Left renal cortex interstitium (tissue), 4 donors: ENCODE data around the gene TET2. TPM values are rescaled to one million over a fixed set of nuclear protein-coding genes. Genes with fewer than 3 reads are reported as not detected.
"Not testable (repeated sequence)": the region's sequence is repeated elsewhere in the genome, so short reads cannot be mapped to it uniquely, and the experiment has no call there.

Experiments
- DNase-seq, 4 donors: peaks; one replicate each; pipeline ENCODE4 v3.0.0-alpha.2; 2013; ENCODE audit warnings: low read depth in 4 of 4, low spot score in 2 of 4, missing footprints in 1 of 4
- polyA plus RNA-seq, 4 donors: library from polyadenylated mRNA; unstranded; fragments of 120-200 nt; gene quantifications; one replicate each; pipeline ENCODE4 v1.2.1, GENCODE V29; 2013; ENCODE audit not compliant: insufficient read length in 4 of 4

TET2 gene
- polyA plus RNA-seq, 4 donors = 19.1 to 27.6 (median 25.0) TPM

DNA sequence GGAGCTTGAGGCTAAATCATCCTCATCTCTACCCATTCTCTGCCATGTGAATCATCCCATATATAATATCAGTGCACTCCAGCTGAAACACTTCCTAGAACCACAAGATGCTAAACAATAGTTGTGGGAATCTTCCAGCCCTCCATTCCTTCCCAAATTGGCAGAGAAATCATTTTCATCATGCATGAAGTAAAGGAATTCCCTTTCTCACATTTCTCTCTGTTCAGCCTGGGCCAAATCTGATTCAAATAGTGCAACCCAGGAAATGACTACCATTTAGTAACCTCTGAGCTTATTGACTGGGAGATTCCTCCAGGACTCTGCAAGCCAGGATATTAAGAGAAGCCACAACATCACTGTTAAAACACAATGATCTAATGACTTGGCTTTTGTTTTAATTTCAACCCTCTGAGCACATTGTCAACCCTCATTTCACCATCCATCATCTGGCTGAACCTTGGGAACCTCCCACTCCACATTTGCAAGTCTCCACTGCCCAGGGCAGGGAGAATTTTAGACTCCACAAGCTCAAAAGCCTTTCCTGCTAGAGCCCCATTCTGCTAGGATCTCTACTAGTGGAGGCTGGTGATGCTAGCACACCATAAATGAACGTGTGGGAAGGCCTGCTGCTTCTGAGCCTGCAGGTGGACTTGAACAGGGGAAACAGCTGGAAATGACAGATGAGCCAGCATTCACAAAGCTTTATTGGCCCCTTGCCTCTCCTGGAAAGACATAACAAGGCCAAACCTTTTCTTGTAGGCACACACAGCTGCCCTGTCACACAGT, 133.9 kb downstream of the TET2 start:
- no peak for DNase-seq

DNA sequence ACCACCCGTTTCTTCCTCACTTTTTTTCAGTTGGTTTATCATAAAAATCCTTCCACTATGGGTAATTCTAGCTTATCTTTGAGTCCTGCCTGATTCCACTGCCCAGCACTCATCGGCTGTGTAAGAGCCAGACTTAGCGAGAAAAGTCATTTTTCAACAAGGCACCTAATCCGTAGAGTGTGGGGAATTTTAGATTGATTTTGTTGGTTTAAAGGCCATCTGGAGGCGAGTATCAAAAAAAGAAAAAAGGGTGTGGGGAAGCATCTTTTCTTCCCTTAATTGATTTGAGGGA, 134.4 kb downstream of the TET2 start:
- no peak for DNase-seq

DNA sequence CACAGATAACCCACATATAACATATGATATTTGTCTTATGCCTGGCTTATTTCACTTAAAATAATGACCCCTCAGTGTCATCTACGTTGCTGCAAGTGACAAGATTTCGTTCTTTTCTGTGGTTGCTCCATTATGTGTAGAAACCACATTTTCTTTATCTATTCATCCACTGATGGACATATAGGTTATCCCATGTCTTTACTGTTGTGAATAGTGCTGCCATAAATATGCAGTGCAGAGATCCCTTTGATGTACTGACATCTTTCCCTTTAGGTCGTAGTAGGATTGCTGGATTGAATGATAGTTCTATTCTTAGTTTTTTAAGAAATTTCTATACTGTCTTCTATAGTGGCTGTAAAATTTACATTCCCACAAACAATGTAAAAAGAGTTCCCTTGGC, 135.8 kb downstream of the TET2 start:
- no peak for DNase-seq

DNA sequence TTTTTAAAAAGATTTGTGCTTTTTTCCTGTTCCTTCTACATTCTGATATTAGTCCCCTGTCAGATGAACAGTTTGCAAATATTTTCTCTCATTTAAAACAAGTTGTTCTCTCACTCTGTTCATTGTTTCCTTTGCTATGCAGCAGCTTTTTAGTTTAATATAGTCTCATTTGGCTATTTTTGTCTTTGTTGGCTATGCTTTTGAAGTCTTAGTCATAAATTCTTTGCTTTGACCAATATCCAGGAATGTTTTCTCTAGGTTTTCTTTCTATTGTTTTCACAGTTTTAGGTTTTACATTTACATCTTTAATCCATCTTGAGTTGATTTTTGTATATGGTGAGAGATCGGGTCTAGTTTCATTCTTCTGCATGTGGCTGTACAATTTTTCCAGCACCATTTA, 136.8 kb downstream of the TET2 start:
- no peak for DNase-seq

DNA sequence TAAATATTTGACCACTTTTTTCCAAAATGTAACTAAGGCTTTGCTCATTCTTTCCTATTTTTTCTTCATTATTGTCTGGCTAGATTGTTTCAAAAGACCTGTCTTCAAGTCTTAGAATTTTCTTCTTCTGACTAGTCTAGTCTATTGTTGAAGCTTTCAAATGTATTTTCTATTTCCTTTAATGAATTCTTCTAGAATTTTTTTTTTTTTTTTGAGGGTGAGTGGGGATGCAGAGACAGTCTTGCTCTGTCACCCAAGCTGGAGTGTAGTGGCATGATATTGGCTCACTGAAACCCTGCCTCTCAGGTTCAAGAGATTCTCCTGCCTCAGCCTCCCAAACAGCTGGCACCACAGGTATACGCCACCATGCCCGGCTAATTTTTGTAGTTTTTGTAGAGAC, 141.4 kb downstream of the TET2 start:
- DNase-seq = no peak

DNA sequence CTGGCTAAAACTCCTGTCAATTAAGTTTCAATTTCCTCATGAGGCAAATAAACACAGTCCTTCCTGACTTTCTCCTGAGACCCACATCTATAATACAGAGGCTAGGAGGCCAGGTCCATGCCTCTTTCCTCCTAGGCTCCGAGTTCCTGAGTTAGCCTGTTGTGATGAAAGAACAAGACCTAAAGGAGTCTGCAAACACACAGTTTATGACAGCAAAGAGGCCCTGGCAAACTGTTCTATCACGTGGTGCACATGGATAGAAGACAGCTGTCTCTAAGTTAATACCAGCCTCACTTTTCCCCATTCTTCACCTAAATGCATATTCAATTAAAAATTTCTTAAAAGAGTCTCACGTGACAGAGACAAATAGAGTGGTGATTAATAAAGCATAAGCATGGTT, 145.2 kb downstream of the TET2 start:
- DNase-seq = no peak

DNA sequence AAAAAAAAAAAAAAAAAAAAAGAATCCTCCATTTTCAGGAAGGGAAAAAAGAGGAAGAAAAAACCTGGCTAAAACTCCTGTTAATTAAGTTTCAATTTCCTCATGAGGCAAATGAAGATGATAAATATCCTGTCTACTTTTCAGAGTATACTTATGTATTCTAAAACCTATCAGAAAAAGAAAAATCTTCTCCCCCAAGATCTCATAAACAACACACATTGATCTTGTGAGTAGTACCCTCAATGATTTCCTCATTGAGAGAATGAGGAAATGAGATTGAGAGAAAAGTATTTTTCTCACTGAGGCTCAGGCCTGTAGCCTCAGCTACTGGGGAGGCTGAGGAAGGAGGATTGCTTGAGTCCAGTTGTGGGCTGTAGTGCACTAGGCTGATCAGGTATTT, 146.7 kb downstream of the TET2 start:
- no peak for DNase-seq

DNA sequence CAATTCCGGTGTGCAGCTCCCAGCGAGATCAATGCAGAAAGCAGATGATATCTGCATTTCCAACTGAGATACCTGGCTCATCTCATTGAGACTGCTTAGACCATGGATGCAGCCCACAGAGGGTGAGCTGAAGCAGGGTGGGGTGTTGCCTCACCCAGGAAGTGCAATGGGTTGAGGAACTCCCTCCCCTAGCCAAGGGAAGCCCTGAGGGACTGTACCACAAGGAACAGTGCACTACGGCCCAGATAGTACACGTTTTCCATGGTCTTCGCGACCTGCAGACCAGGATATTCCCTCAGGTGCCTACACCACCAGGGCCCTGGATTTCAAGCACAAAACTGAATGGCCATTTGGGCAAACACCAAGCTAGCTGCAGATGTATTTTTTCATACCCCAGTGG, 150.0 kb downstream of the TET2 start:
- no peak for DNase-seq

DNA sequence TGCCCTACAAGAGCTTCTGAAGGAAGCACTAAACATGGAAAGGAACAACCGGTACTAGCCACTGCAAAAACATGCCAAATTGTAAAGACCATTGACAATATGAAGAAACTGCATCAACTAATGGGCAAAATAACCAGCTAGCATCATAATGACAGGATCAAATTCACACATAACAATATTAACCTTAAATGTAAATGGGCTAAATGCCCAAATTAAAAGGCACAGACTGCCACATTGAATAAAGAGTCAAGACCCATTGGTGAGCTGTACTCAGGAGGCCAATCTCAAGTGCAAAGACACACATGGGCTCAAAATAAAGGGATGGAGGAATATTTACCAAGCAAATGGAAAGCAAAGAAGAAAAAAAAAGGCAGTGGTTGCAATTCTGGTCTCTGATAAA, 152.4 kb downstream of the TET2 start:
- DNase-seq = not testable (repeated sequence)

DNA sequence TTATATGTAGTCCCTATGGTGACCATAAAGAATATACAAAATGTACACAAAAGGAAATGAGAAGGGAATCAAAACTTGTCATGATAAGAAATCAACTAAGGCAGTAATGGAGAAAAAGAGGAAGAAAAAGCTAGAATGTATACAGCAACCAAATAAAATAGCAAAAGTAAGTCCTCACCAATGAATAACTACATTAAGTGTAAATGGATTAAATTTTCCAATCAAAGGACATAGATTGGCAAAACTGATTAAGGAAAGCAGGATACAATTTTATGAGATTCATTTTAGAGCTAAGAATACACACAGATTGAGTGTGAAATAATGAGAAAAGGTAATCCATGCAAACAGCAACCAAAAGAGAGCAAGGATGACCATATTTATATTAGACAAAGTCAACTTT, 157.4 kb downstream of the TET2 start:
- DNase-seq = no peak

DNA sequence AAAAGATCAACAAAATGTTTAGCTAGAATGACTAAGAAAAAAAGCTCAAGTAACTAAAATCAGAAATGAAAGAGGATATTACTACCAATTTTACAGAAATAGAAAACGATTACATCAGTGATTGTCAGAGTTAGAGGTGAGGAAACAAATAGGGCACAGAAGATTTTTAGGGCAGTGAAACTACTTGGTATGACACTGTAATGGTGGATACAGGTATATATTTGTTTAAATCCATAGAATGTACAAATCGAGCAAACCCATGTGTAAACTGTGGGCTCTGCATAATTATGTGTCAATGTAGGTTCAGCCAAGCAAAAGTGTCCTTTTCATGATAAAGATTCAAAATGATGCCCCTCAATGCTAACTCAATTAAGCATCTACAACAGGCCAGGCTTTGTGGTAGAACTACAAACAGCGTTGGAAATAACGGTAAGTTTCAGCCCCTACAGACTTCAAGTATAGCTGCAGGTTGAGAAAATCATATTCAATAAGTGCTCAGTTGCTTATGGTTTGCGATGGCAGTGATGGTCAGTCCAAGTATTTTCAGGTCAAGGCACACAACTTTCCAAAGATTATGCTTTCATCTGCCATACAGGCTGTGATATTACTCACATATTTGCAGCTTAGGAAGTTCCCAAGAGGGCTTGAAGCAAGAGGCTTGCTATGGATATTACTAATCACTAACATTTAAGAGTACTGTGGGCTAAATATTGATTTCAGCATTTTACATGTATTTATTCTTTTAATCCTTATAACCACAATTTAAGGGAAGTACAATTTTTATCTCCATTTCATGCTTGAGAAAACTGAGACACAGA, 158.6 kb downstream of the TET2 start:
- DNase-seq = no peak

DNA sequence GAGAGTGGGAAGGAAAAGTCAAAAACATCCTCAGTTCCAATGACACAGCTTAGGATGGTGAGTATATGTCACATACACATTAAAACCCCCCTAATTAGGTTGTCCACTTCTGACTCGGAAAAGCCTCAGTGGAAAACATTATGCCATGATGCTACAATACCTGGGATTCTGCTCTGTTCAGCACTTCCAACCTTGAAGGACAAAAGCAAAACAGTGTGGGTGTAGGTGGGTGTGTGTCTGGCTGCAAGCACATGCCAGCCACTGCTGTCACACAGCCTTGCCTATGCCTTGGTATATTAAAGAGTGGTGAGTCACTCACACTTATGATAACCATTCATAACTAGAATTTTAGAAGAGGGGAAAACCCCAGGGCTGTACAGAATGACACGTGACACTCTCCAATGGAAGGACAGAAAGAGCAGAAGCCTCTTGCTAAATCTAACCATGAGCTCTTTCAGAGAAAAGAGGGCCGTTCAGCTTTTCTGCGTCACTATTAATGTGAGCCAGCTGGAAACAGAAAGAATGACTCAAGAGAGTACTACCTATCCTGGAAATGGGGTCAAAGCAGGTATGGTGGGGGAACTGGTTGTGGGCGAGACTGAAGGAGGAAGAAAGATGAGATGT, 159.6 kb downstream of the TET2 start:
- DNase-seq = no peak

DNA sequence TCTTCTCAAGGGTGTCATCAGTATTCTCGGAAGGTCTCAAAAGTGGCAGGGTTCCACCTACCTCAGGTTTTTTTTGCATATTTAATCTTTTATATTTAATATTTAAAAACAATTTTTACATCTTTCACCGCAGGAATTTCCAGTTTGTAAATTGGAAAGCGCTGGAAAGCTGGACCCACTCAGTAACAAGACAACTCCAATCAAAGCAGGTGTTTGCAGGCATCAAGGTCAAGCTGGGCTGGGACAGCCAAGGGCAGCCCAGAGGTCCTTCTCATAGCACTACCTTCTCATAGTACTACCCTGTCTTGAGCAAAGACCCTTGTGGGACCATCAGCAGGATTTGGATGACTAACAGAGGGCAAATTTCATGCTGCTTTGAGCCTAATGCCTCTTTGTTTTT, 160.1 kb downstream of the TET2 start:
- DNase-seq = no peak

DNA sequence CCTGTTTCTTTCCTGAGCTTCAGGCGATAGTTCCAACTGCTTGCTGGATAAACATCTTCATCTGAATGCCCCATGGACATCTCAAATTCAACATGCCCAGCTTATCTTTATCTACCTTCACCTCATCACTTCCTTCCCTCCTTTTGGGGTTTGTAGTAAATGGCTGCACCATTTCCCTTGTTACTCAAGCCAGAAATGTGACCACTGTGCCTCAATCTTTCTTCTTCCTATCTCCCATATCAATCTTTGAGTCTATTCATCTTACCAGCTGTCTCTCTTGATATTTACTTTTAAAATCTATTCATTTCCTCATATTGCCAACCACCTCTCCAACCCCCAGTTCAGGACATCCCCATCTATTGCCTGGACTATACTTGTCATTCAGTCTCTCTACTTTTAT, 171.8 kb downstream of the TET2 start:
- DNase-seq = no peak

DNA sequence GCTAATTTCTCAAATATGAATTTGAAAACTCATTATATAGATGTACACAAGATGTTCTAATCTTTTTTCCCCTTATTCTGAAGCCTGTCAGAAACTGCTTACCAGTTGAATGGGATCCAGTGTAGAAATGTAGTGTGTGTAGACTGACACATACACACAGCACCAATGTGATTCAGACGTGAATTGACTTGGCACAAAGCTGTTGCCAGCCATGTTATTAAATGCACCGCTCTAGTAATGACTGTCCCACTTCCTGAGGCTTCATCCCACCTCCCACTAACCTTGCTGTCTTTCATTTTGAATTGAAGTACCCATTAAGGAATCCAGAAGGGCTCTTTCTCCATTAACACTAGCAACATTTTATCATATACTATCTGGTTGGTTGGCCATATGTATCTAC, 180.5 kb downstream of the TET2 start:
- no peak for DNase-seq

DNA sequence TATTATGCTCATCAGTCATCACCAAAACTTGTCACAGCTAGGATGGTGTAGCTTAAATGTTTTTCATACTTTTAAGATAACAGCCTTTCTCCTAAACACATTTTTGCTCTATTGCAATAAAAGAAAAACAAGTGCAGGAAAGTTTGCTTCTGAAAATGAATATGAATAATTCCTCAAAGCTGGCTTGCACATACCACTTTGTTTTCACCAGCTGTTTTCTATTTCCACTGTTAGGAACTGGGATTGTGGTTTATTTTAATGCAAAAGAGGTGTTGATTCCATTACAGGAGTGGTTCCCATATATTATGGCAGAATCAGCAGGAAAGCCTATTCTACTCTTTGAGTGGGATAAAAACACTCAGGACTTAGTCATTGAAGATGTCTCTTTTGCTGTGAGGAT, 181.3 kb downstream of the TET2 start:
- no peak for DNase-seq

DNA sequence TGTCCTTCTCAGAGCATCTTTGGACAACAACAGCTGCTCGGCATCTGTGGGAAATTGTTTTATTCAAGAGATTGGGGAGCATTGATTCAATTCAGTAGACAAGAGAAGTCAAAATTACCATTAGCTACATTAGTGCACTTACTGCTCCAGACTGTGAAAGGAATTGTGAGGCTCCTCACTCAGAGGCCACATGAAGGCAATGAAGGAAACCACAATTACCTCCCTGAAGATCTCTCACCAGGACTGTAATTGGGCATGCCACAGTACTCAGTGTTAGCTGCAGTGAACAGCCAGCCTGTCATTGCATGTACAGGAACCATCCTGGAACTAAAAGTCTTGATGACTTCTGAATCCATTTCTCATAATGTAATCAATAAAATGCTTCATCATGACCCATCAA, 182.4 kb downstream of the TET2 start:
- DNase-seq = no peak
